AG09319 (cell line): ENCODE results near the gene EDEM3.
"Not testable (repeated sequence)": the region's sequence is repeated elsewhere in the genome, so short reads cannot be mapped to it uniquely, and the experiment has no call there.

Experiments used
- DNase-seq: peaks from one replicate; pipeline ENCODE4 v3.0.0-alpha.2; 2010; ENCODE audit warnings: low read depth; ENCODE audit errors: extremely low read depth
- CTCF ChIP-seq: IDR thresholded peaks from 2 replicates; pipeline ENCODE4 v1.5.1; 2011; ENCODE audit warnings: low read depth, mild to moderate bottlenecking, inconsistent platforms, low read length, moderate library complexity

Gene EDEM3

GRCh38 chr1:184686540-184686939 is 68.1 kb downstream of the EDEM3 start:
- no peak for TF ChIP-seq CTCF
- DNase-seq, result no peak

- no peak for DNase-seq
- no peak for TF ChIP-seq CTCF
These were observed 69.5 kb downstream of the EDEM3 start for GRCh38 chr1:184685116-184685515.

- no peak for DNase-seq
- TF ChIP-seq CTCF, result no peak
These were observed 70.2 kb downstream of the EDEM3 start for GRCh38 chr1:184684285-184685074.

- DNase-seq, result no peak
These were observed 71.7 kb downstream of the EDEM3 start for GRCh38 chr1:184682956-184683355.

GRCh38 chr1:184680611-184681225 is 73.9 kb downstream of the EDEM3 start:
- not testable (repeated sequence) for DNase-seq

More at GRCh38 chr1:184682956-184683355, 71.7 kb downstream of the EDEM3 start:
- TF ChIP-seq CTCF, result no peak

- DNase-seq, result not testable (repeated sequence)
These were observed 75.2 kb downstream of the EDEM3 start for GRCh38 chr1:184679472-184679871.

- TF ChIP-seq CTCF, result no peak
- no peak for DNase-seq
These were observed 77.3 kb downstream of the EDEM3 start for GRCh38 chr1:184677344-184677743.

GRCh38 chr1:184673305-184673704 is 81.4 kb downstream of the EDEM3 start:
- TF ChIP-seq CTCF, result no peak

More at GRCh38 chr1:184673305-184673704, 81.4 kb downstream of the EDEM3 start:
- no peak for DNase-seq
